Spleen (tissue), 11 donors: ENCODE measurements around the gene ZNF782. TPM values are rescaled to one million over a fixed set of nuclear protein-coding genes. Genes with fewer than 3 reads are reported as not detected.

Experiments used
- DNase-seq: peaks from one replicate; pipeline ENCODE4 v3.0.0-alpha.2; 2020
- H3K27ac ChIP-seq, 8 donors: fragments of 200-600 bp; sonication (generic) in 7 of 8; 1 replicate in 4 of 8; 2 replicates in 4 of 8; pipeline versions ENCODE4 v1.5.0 to v1.8.0; 2016 to 2021; ENCODE audit warnings: inconsistent platforms in 4 of 8, mild to moderate bottlenecking in 4 of 8, moderate library complexity in 1 of 8
- H3K27me3 ChIP-seq, 7 donors: fragments of 200-600 bp; sonication (generic) in 6 of 7; replicated peaks in 1 of 7; 1 replicate in 4 of 7; 2 replicates in 3 of 7; pipeline versions ENCODE4 v1.5.0 to v1.8.0; 2016 to 2021; ENCODE audit warnings: inconsistent platforms in 3 of 7, mild to moderate bottlenecking in 1 of 7
- H3K36me3 ChIP-seq, 6 donors: fragments of 200-600 bp; sonication (generic) in 5 of 6; 1 replicate in 4 of 6; 2 replicates in 2 of 6; pipeline versions ENCODE4 v1.5.0 to v1.8.0; 2016 to 2021; ENCODE audit warnings: inconsistent platforms in 2 of 6
- H3K4me1 ChIP-seq, 6 donors: fragments of 200-600 bp; sonication (generic) in 5 of 6; 1 replicate in 3 of 6; 2 replicates in 3 of 6; pipeline versions ENCODE4 v1.5.0 to v1.8.0; 2016 to 2021; ENCODE audit warnings: inconsistent platforms in 3 of 6
- H3K4me3 ChIP-seq, 8 donors: fragments of 200-600 bp; sonication (generic) in 7 of 8; 1 replicate in 4 of 8; 2 replicates in 4 of 8; pipeline versions ENCODE4 v1.5.0 to v1.8.0; 2016 to 2021; ENCODE audit warnings: inconsistent platforms in 4 of 8, mild to moderate bottlenecking in 4 of 8, moderate library complexity in 2 of 8
- H3K9me3 ChIP-seq, 8 donors: fragments of 200-600 bp; sonication (generic) in 7 of 8; 1 replicate in 4 of 8; 2 replicates in 4 of 8; pipeline versions ENCODE4 v1.5.0 to v1.8.0; 2016 to 2021; ENCODE audit warnings: inconsistent platforms in 4 of 8
- POLR2A ChIP-seq, 3 donors: fragments of 450-650 bp; IDR thresholded peaks; one replicate each; pipeline ENCODE4 v1.5.1; 2017; ENCODE audit warnings: antibody characterized with exemption in 3 of 3, mild to moderate bottlenecking in 1 of 3
- POLR2AphosphoS5 ChIP-seq, 3 donors: sonication (generic); formaldehyde crosslinking; IDR thresholded peaks; one replicate each; pipeline ENCODE4 v1.5.1; 2017; ENCODE audit warnings: antibody characterized with exemption in 3 of 3
- WGBS, 5 donors: extraction: QIAGEN DNeasy Blood & Tissue Kit in 3 of 5; methylation state at CpG; one replicate each; pipeline versions ENCODE4 v1.1.5 to v1.1.7; 2013 to 2018; 5-methylcytosine and 5-hydroxymethylcytosine counted together
- intact Hi-C: fragments of 100-400 bp; cut with DNase I; formaldehyde crosslinking; loops from one replicate; pipeline ENCODE4 v1.15.0; 2023; ENCODE audit warnings: low total_unique reads
- polyA plus RNA-seq, 3 donors: library from polyadenylated mRNA; stranded (reverse); fragments of 200-250 nt; gene quantifications; one replicate each; pipeline ENCODE4 v1.2.1, GENCODE V29; 2013
- total RNA-seq, 7 donors: library from RNA; depleted of rRNA in 3 of 7; stranded (reverse); fragments of >200 nt in 3 of 7; fragmentation: NEBNext Ultra II Directional in 4 of 7; extraction: Animal tissue kit (Norgen Biotek cat#: 25700) in 4 of 7; gene quantifications; one replicate each; pipeline versions ENCODE4 v1.1.0 to v1.2.1, GENCODE V29; 2016 to 2021
- TF ChIP-seq, protein P1 (sequence below), 11 experiments: fragments of 200-600 bp in 7 of 11; fragments of 450-650 bp in 4 of 11; sonication (generic) in 4 of 11; IDR thresholded peaks in 8 of 11; conservative IDR thresholded peaks in 3 of 11; 1 replicate in 7 of 11; 2 replicates in 4 of 11; pipeline versions ENCODE4 v1.4.0 to v1.8.0; 2016 to 2021; ENCODE audit warnings: antibody characterized with exemption in 11 of 11, inconsistent platforms in 4 of 11, mild to moderate bottlenecking in 1 of 11
- donor health status: healthy with polysubstance abuse.
- donor health status: DM: no; HTN: no; CAD: no; lungs with moderate emphysema.
- donor health status: DM: no; HTN: no; CAD: no.
- donor health status: Bipolar disorder and iron deficiency.
- donor health status: healthy.
- donor health status: DM: no; HTN: no; CAD: no.
- donor health status: DM: yes; HTN: yes; CAD: no.

Gene ZNF782
- total and polyA plus RNA-seq, 10 donors, result 1.7 to 18.0 (median 6.9) TPM

DNA sequence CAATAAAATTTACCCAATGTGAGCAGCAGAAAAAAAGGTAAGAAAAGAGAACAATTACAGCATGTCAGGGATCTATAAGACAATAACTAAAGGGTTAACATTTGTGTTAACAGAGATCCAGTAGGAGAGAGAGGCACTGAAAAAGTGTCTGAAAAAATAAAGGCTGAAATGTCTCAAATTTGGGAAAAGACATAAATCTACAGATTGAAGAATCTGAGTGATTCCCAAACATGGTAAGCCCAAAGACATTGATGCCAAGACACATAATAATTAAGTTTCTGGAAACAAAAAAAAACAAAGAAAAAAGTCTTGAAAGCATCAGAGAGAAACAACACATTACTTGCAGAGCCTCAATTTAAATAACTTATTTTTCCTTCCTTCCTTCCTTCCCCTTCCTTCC, 31.1 kb upstream of the ZNF782 start:
- Histone ChIP-seq H3K27ac (no peak overlapping the region), H3K36me3 (peaks cover 0 to 7% (median 3%) of the 10 kb centered on the region in 6 donors), H3K4me3 (no peak overlapping the region), H3K9me3 (peaks cover 0 to 6% (median 0%) of the 10 kb centered on the region in 8 donors), H3K4me1 (peaks cover 0 to 7% (median 0%) of the 10 kb centered on the region in 6 donors), H3K27me3 (no peaks in the 10 kb centered on the region)
- intact Hi-C loops, result no loop called here
- TF ChIP-seq POLR2AphosphoS5 (IDR thresholded peaks at IDR 0.05) (no peak), POLR2A (IDR thresholded peaks at IDR 0.05) (no peak)
- TF ChIP-seq, protein P1, sequence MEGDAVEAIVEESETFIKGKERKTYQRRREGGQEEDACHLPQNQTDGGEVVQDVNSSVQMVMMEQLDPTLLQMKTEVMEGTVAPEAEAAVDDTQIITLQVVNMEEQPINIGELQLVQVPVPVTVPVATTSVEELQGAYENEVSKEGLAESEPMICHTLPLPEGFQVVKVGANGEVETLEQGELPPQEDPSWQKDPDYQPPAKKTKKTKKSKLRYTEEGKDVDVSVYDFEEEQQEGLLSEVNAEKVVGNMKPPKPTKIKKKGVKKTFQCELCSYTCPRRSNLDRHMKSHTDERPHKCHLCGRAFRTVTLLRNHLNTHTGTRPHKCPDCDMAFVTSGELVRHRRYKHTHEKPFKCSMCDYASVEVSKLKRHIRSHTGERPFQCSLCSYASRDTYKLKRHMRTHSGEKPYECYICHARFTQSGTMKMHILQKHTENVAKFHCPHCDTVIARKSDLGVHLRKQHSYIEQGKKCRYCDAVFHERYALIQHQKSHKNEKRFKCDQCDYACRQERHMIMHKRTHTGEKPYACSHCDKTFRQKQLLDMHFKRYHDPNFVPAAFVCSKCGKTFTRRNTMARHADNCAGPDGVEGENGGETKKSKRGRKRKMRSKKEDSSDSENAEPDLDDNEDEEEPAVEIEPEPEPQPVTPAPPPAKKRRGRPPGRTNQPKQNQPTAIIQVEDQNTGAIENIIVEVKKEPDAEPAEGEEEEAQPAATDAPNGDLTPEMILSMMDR (IDR thresholded peaks at IDR 0.05 in 8 of 11, conservative IDR thresholded peaks at IDR 0.05 in 3 of 11), result no peak
- no peak for DNase-seq

GRCh38 chr9:96884443-96884842, 30.1 kb upstream of the ZNF782 start:
- no peak overlapping the region for H3K27ac ChIP-seq
- intact Hi-C loops, result no loop called here
- 54 to 94% (median 79%) methylated on average over 2 of the region's 2 CpGs for WGBS, 5 donors

DNA sequence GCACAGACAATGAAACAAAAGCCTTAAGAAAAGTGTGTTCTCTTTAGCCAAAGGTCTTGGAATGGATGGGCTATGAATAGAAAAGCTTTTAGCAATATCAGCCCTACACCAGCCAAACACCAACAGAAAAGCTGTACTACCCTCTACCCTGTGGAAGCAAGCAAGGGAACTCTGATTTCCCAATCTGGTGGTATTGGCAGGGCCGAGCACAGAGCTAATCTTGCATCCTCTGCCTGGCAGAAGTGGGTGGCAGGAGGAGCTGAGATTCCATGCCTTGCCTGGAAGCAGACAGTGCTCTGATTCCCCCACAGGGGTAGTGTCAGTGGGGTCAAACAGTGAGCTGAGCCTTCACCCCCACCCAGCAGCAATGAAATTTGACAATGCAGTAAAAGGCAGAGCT, 29.6 kb upstream of the ZNF782 start:
- Histone ChIP-seq H3K27ac (no peak overlapping the region), H3K4me3 (no peak overlapping the region), H3K4me1 (peaks cover 0 to 7% (median 0%) of the 10 kb centered on the region in 6 donors), H3K27me3 (peaks cover 0 to 9% (median 0%) of the 10 kb centered on the region in 7 donors), H3K36me3 (no peaks in the 10 kb centered on the region), H3K9me3 (peaks cover 0 to 6% (median 0%) of the 10 kb centered on the region in 8 donors)
- TF ChIP-seq POLR2A (IDR thresholded peaks at IDR 0.05), result no peak
- no peak for TF ChIP-seq POLR2AphosphoS5 (IDR thresholded peaks at IDR 0.05)
- TF ChIP-seq, protein P1 (IDR thresholded peaks at IDR 0.05 in 8 of 11, conservative IDR thresholded peaks at IDR 0.05 in 3 of 11), result no peak
- DNase-seq, result no peak
- intact Hi-C loops, result no loop called here
- WGBS, 5 donors, result 43 to 59% (median 56%) methylated on average over 1 of the region's 1 CpG

More at GRCh38 chr9:96884443-96884842, 30.1 kb upstream of the ZNF782 start:
- H3K36me3 ChIP-seq, result no peaks in the 10 kb centered on the region
- TF ChIP-seq, protein P1 (IDR thresholded peaks at IDR 0.05 in 8 of 11, conservative IDR thresholded peaks at IDR 0.05 in 3 of 11), result no peak
- TF ChIP-seq POLR2AphosphoS5 (IDR thresholded peaks at IDR 0.05), result no peak
- TF ChIP-seq POLR2A (IDR thresholded peaks at IDR 0.05), result no peak
- DNase-seq, result no peak
- peaks cover 0 to 7% (median 0%) of the 10 kb centered on the region in 6 donors for H3K4me1 ChIP-seq
- H3K9me3 ChIP-seq, result peaks cover 0 to 6% (median 0%) of the 10 kb centered on the region in 8 donors
- peaks cover 0 to 3% (median 0%) of the 10 kb centered on the region in 7 donors for H3K27me3 ChIP-seq
- H3K4me3 ChIP-seq, result no peak overlapping the region

GRCh38 chr9:96877269-96877668, 23.0 kb upstream of the ZNF782 start:
- intact Hi-C loops, result no loop called here
- TF ChIP-seq POLR2AphosphoS5 (IDR thresholded peaks at IDR 0.05) (peak in 2 of 3 donors; percentile 9 to 50), POLR2A (IDR thresholded peaks at IDR 0.05) (no peak)
- TF ChIP-seq, protein P1 (IDR thresholded peaks at IDR 0.05 in 8 of 11, conservative IDR thresholded peaks at IDR 0.05 in 3 of 11), result no peak
- 8 to 12% (median 10%) methylated on average over 35 to 43 of the region's 43 CpGs for WGBS, 5 donors

More at GRCh38 chr9:96877269-96877668, 23.0 kb upstream of the ZNF782 start:
- H3K36me3 ChIP-seq, result no peaks in the 10 kb centered on the region
- H3K9me3 ChIP-seq, result peaks cover 0 to 6% (median 0%) of the 10 kb centered on the region in 8 donors
- peak overlapping the region in 4 of 8 donors; percentile 4 to 48 (median 32) for H3K4me3 ChIP-seq
- peak; percentile 80 for DNase-seq
- H3K27me3 ChIP-seq, result peaks cover 6 to 55% (median 37%) of the 10 kb centered on the region in 7 donors
- no peak overlapping the region for H3K27ac ChIP-seq
- H3K4me1 ChIP-seq, result peaks cover 9 to 33% (median 17%) of the 10 kb centered on the region in 6 donors
